ENCODE data around the gene PHLPP1. TPM values are rescaled to one million over a fixed set of nuclear protein-coding genes. Genes with fewer than 3 reads are reported as not detected.

The PHLPP1 gene
- total and polyA plus RNA-seq, 2 of the 4 experiments (the other 2 are of a cell fraction) = 3.3 to 3.6 TPM

DNA sequence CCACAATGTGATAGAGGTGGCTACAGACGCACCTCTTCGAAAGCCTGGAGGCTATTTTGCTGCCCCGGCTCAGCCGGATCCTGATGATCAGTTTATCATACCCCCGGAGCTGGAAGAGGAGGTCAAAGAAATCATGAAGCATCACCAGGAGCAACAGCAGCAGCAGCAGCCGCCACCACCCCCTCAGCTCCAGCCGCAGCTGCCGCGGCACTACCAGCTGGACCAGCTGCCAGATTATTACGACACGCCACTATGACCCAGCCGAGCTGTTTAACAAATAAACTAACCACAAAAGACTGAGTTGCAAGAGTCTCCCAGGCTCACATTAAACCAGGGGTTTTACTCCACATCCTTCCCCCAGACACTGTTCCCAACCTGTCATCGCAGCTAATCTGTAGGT, 263.8 kb downstream of the PHLPP1 start:
- Histone ChIP-seq H3K9ac (ENCODE audit: low read depth, low read length) (no peak overlapping the region), H2BK5ac (ENCODE audit: low read depth, low read length, poor library complexity, severe bottlenecking) (no peak overlapping the region), H3K79me1 (ENCODE audit: low read depth in 1 of 2, low read length in 2 of 2) (no peaks in the 10 kb centered on the region; a peak in 1 of 4 replicates), H3K36me3 (ENCODE audit: control insufficient read depth, insufficient read depth, low read length) (peaks cover 11% of the 10 kb centered on the region), H3K27me3 (ENCODE audit: control insufficient read depth, insufficient read depth, low read length) (no peaks in the 10 kb centered on the region), H2AFZ (replicated peaks; ENCODE audit: low read length, poor library complexity) (no peak overlapping the region), H3K4me2 (ENCODE audit: low read depth, low read length) (no peak overlapping the region), H3K14ac (replicated peaks; ENCODE audit: low read depth, low read length) (no peak overlapping the region), H2BK20ac (ENCODE audit: low read depth, low read length) (no peak overlapping the region), H3K4me3 (ENCODE audit: insufficient read depth, low read depth, low read length) (no peak overlapping the region), H2AK9ac (replicated peaks; ENCODE audit: low read depth, low read length, poor library complexity) (no peak overlapping the region), H3K23ac (ENCODE audit: low read depth, low read length) (no peak overlapping the region), H2BK120ac (ENCODE audit: low read depth, low read length) (no peak overlapping the region), H3K27ac (ENCODE audit: insufficient read depth, low read length) (no peak overlapping the region), H4K5ac (ENCODE audit: low read depth, low read length) (no peak overlapping the region), H4K8ac (ENCODE audit: low read depth in 2 of 2, low read length in 2 of 2) (no peak overlapping the region), H3K4me1 (ENCODE audit: control insufficient read depth, insufficient read depth, low read length) (peaks cover 3% of the 10 kb centered on the region), H3K9me3 (ENCODE audit: control insufficient read depth, insufficient read depth, low read length) (no peaks in the 10 kb centered on the region), H2AK5ac (ENCODE audit: low read depth, low read length) (no peak overlapping the region), H3K4ac (ENCODE audit: low read depth, low read length) (no peak overlapping the region), H4K20me1 (ENCODE audit: insufficient read depth, low read length) (peaks cover 15% of the 10 kb centered on the region; the same call in 1 of the 2 replicates), H3K56ac (ENCODE audit: extremely low read depth, insufficient read depth, low read length) (no peak overlapping the region), H4K91ac (ENCODE audit: insufficient read depth, low read depth, low read length) (no peak overlapping the region), H2BK15ac (ENCODE audit: low read depth, low read length) (no peak overlapping the region), H3K18ac (ENCODE audit: low read depth, low read length) (no peak overlapping the region), H3K9me1 (ENCODE audit: insufficient read depth, low read length) (peaks cover 8% of the 10 kb centered on the region; the same call in 1 of the 2 replicates)
- ChIA-PET CTCF (interaction anchor here (0.6 to 1.4 kb wide), 5 partner anchors 16 to 553 kb away, joined by 3 to 4 read pairs (median 3); no protein-coding TSS in a partner anchor), POLR2A (ENCODE audit: unreplicated experiment) (no interaction called here)
- DNase-seq (peak; percentile 96), ATAC-seq (ENCODE audit: low read depth) (peak; percentile 90)
- dilution Hi-C loops (cut with HindIII; ENCODE audit: low sequenced_read_pairs, unreplicated experiment) = no loop called here
- TF ChIP-seq MXI1 (IDR thresholded peaks at IDR 0.05; ENCODE audit: borderline replicate concordance, low read depth, low read length) = 0 out of 2 replicates have a peak, but pooled peaks have one; percentile 11
- TF ChIP-seq, protein P1, sequence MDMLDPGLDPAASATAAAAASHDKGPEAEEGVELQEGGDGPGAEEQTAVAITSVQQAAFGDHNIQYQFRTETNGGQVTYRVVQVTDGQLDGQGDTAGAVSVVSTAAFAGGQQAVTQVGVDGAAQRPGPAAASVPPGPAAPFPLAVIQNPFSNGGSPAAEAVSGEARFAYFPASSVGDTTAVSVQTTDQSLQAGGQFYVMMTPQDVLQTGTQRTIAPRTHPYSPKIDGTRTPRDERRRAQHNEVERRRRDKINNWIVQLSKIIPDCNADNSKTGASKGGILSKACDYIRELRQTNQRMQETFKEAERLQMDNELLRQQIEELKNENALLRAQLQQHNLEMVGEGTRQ (IDR thresholded peaks at IDR 0.05; ENCODE audit: low read depth, low read length) = no peak
- peak; percentile 99 for TF ChIP-seq RCOR1 (IDR thresholded peaks at IDR 0.05; ENCODE audit: insufficient replicate concordance, low read length)
- TF ChIP-seq, protein P2, sequence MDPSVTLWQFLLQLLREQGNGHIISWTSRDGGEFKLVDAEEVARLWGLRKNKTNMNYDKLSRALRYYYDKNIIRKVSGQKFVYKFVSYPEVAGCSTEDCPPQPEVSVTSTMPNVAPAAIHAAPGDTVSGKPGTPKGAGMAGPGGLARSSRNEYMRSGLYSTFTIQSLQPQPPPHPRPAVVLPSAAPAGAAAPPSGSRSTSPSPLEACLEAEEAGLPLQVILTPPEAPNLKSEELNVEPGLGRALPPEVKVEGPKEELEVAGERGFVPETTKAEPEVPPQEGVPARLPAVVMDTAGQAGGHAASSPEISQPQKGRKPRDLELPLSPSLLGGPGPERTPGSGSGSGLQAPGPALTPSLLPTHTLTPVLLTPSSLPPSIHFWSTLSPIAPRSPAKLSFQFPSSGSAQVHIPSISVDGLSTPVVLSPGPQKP (IDR thresholded peaks at IDR 0.05; ENCODE audit: borderline replicate concordance, low read depth, low read length) = no peak
- TF ChIP-seq RFX5 (IDR thresholded peaks at IDR 0.05; ENCODE audit: low read depth, low read length) = no peak
- no peak for TF ChIP-seq POLR2A (IDR thresholded peaks at IDR 0.05; ENCODE audit: low read depth, low read length)
- TF ChIP-seq CHD1 (IDR thresholded peaks at IDR 0.05; ENCODE audit: low read depth, low read length) = no peak
- TF ChIP-seq MAZ (IDR thresholded peaks at IDR 0.05; ENCODE audit: borderline replicate concordance, low read depth, low read length) = peak; percentile 39; the same call in 1 of the 2 replicates
- TF ChIP-seq CEBPB (IDR thresholded peaks at IDR 0.05; ENCODE audit: low read depth, low read length) = peak; percentile 96
- TF ChIP-seq, protein P3, sequence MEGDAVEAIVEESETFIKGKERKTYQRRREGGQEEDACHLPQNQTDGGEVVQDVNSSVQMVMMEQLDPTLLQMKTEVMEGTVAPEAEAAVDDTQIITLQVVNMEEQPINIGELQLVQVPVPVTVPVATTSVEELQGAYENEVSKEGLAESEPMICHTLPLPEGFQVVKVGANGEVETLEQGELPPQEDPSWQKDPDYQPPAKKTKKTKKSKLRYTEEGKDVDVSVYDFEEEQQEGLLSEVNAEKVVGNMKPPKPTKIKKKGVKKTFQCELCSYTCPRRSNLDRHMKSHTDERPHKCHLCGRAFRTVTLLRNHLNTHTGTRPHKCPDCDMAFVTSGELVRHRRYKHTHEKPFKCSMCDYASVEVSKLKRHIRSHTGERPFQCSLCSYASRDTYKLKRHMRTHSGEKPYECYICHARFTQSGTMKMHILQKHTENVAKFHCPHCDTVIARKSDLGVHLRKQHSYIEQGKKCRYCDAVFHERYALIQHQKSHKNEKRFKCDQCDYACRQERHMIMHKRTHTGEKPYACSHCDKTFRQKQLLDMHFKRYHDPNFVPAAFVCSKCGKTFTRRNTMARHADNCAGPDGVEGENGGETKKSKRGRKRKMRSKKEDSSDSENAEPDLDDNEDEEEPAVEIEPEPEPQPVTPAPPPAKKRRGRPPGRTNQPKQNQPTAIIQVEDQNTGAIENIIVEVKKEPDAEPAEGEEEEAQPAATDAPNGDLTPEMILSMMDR (conservative IDR thresholded peaks at IDR 0.05; ENCODE audit: low read depth, low read length) = no peak
- no peak for TF ChIP-seq MAFK (IDR thresholded peaks at IDR 0.05; ENCODE audit: low read depth, low read length)
- peak; percentile 37; the same call in 1 of the 2 replicates for TF ChIP-seq FOS (IDR thresholded peaks at IDR 0.05; ENCODE audit: low read depth, low read length)
- TF ChIP-seq NFE2L2 (IDR thresholded peaks at IDR 0.05; ENCODE audit: low read depth, low read length) = no peak
- TF ChIP-seq SMC3 (IDR thresholded peaks at IDR 0.05; ENCODE audit: low read depth, low read length) = peak; percentile 33; the same call in 1 of the 2 replicates
- TF ChIP-seq BHLHE40 (IDR thresholded peaks at IDR 0.05; ENCODE audit: low read depth, low read length) = peak; percentile 84; the same call in 1 of the 2 replicates
- peak; percentile 46 for TF ChIP-seq RAD21 (IDR thresholded peaks at IDR 0.05; ENCODE audit: low read length)
- no TSS peak for BruUV-seq (replicated peaks)
- WGBS, 2 experiments (ENCODE audit: extremely low coverage in 2 of 2, insufficient read length in 1 of 2) = 0% methylated on average over 3 of the region's 13 CpGs; no CpG with 5 or more reads in 1 of the 2 experiments
- intact Hi-C loops (cut with micrococcal nuclease) = loop anchor here (1.0 kb wide), 1 partner anchor 395 kb away; no protein-coding TSS in a partner anchor
- in situ Hi-C loops (cut with MboI; ENCODE audit: low sequenced_read_pairs) = loop anchor here (25.0 kb wide), 1 partner anchor 792 kb away; the partner anchor contains the start of genes PIGN and RELCH

Measured in IMR-90 (cell line).